ENCODE data around the gene RASSF4.

DNA sequence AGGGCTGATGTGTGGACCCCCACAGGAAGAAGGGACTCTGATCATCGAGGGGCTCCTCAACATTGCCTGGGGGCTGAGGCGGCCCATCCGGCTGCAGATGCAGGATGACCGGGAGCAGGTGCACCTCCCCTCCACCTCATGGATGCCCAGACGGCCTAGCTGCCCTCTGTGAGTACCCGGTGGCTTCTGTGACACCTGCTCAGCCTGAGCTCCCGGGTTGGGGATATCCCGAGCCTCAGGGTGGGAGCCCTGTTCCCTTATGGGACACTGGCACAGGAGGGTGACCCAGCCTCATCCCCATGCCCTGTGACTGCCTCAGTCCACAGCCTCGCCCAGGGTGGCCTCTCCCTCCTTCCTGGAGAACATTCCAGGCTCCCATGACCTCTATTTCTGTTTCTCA, 22.9 kb downstream of the RASSF4 start:
- no peak for TF ChIP-seq GATA2 (IDR thresholded peaks at IDR 0.05; ENCODE audit: low read depth, low read length)
- no peak for TF ChIP-seq GATA3 (IDR thresholded peaks at IDR 0.05; ENCODE audit: low read depth, low read length)

Measured in SH-SY5Y (cell line).